ENCODE data around the gene EPSTI1.
A peak's percentile ranks its signal among the peaks of the same experiment; 100 is the strongest.

The EPSTI1 gene

GRCh38 chr13:42926043-42926442 is 66.0 kb downstream of the EPSTI1 start:
- DNase-seq (ENCODE audit: insufficient read length, low spot score): no peak
- FAIRE-seq: no peak
- TF ChIP-seq POLR2A (IDR thresholded peaks at IDR 0.05; ENCODE audit: low read depth, low read length) (no peak), TAF1 (IDR thresholded peaks at IDR 0.05; ENCODE audit: low read depth, low read length) (no peak), POU2F2 (IDR thresholded peaks at IDR 0.05; ENCODE audit: low read depth, low read length) (no peak), POLR2AphosphoS5 (IDR thresholded peaks at IDR 0.05; ENCODE audit: low read depth, low read length) (no peak)

- DNase-seq (ENCODE audit: insufficient read length, low spot score): no peak
- no peak for TF ChIP-seq TAF1 (IDR thresholded peaks at IDR 0.05; ENCODE audit: low read depth, low read length)
- no peak for TF ChIP-seq PAX5 (IDR thresholded peaks at IDR 0.05; ENCODE audit: insufficient read depth, low read length, severe bottlenecking)
- TF ChIP-seq POLR2AphosphoS5 (IDR thresholded peaks at IDR 0.05; ENCODE audit: low read depth, low read length): no peak
- no peak for TF ChIP-seq POLR2A (IDR thresholded peaks at IDR 0.05; ENCODE audit: low read depth, low read length)
- no peak for TF ChIP-seq POU2F2 (IDR thresholded peaks at IDR 0.05; ENCODE audit: low read depth, low read length)
- no peak for TF ChIP-seq SPI1 (IDR thresholded peaks at IDR 0.05; ENCODE audit: low read depth, low read length)
Measured at GRCh38 chr13:42925626-42926025, 66.4 kb downstream of the EPSTI1 start.

GRCh38 chr13:42924344-42924743 is 67.7 kb downstream of the EPSTI1 start:
- FAIRE-seq (no peak), DNase-seq (ENCODE audit: insufficient read length, low spot score) (no peak)
- TF ChIP-seq TAF1 (IDR thresholded peaks at IDR 0.05; ENCODE audit: low read depth, low read length) (no peak), POLR2AphosphoS5 (IDR thresholded peaks at IDR 0.05; ENCODE audit: low read depth, low read length) (no peak), PAX5 (IDR thresholded peaks at IDR 0.05; ENCODE audit: insufficient read depth, low read length, severe bottlenecking) (no peak), POLR2A (IDR thresholded peaks at IDR 0.05; ENCODE audit: low read depth, low read length) (no peak), SPI1 (IDR thresholded peaks at IDR 0.05; ENCODE audit: low read depth, low read length) (no peak), POU2F2 (IDR thresholded peaks at IDR 0.05; ENCODE audit: low read depth, low read length) (no peak)

More at GRCh38 chr13:42925626-42926025, 66.4 kb downstream of the EPSTI1 start:
- FAIRE-seq: no peak

DNA sequence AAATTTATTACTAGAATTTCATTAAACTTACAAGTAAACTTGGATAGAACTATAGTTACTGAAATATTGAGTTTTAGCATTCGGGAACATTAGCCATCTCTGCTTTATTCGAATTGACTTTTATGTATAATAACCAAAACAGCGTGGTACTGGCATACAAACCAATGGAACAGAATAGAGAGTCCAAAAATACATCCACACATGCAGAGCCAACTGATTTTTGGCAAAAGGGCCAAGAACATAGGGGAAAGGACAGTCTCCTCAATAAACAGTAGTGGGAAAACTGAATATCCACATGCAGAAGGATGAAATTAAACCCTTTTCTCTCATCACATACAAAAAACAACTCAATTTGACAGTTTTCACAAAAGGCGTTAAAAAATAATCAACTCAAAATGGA is 84.3 kb downstream of the EPSTI1 start:
- no peak for DNase-seq (ENCODE audit: insufficient read length, low spot score)
- no peak for FAIRE-seq
- TF ChIP-seq POLR2A (IDR thresholded peaks at IDR 0.05; ENCODE audit: low read depth, low read length) (no peak), POLR2AphosphoS5 (IDR thresholded peaks at IDR 0.05; ENCODE audit: low read depth, low read length) (no peak), TAF1 (IDR thresholded peaks at IDR 0.05; ENCODE audit: low read depth, low read length) (no peak), PAX5 (IDR thresholded peaks at IDR 0.05; ENCODE audit: insufficient read depth, low read length, severe bottlenecking) (no peak), SPI1 (IDR thresholded peaks at IDR 0.05; ENCODE audit: low read depth, low read length) (no peak), POU2F2 (IDR thresholded peaks at IDR 0.05; ENCODE audit: low read depth, low read length) (no peak)

- no peak for FAIRE-seq
- no peak for DNase-seq (ENCODE audit: insufficient read length, low spot score)
- TF ChIP-seq POLR2AphosphoS5 (IDR thresholded peaks at IDR 0.05; ENCODE audit: low read depth, low read length): no peak
- no peak for TF ChIP-seq TAF1 (IDR thresholded peaks at IDR 0.05; ENCODE audit: low read depth, low read length)
- no peak for TF ChIP-seq POU2F2 (IDR thresholded peaks at IDR 0.05; ENCODE audit: low read depth, low read length)
- no peak for TF ChIP-seq SPI1 (IDR thresholded peaks at IDR 0.05; ENCODE audit: low read depth, low read length)
- TF ChIP-seq POLR2A (IDR thresholded peaks at IDR 0.05; ENCODE audit: low read depth, low read length): no peak
- TF ChIP-seq PAX5 (IDR thresholded peaks at IDR 0.05; ENCODE audit: insufficient read depth, low read length, severe bottlenecking): no peak
Measured at GRCh38 chr13:42906257-42906656, 85.8 kb downstream of the EPSTI1 start.

GRCh38 chr13:42905579-42905978 is 86.5 kb downstream of the EPSTI1 start:
- DNase-seq (ENCODE audit: insufficient read length, low spot score) (no peak), FAIRE-seq (peak; percentile 9)
- no peak for TF ChIP-seq POU2F2 (IDR thresholded peaks at IDR 0.05; ENCODE audit: low read depth, low read length)
- no peak for TF ChIP-seq POLR2AphosphoS5 (IDR thresholded peaks at IDR 0.05; ENCODE audit: low read depth, low read length)
- no peak for TF ChIP-seq PAX5 (IDR thresholded peaks at IDR 0.05; ENCODE audit: insufficient read depth, low read length, severe bottlenecking)
- no peak for TF ChIP-seq TAF1 (IDR thresholded peaks at IDR 0.05; ENCODE audit: low read depth, low read length)
- no peak for TF ChIP-seq SPI1 (IDR thresholded peaks at IDR 0.05; ENCODE audit: low read depth, low read length)
- TF ChIP-seq POLR2A (IDR thresholded peaks at IDR 0.05; ENCODE audit: low read depth, low read length): no peak

GRCh38 chr13:42899266-42899665 is 92.8 kb downstream of the EPSTI1 start:
- TF ChIP-seq TAF1 (IDR thresholded peaks at IDR 0.05; ENCODE audit: low read depth, low read length) (no peak), POLR2A (IDR thresholded peaks at IDR 0.05; ENCODE audit: low read depth, low read length) (no peak), PAX5 (IDR thresholded peaks at IDR 0.05; ENCODE audit: insufficient read depth, low read length, severe bottlenecking) (no peak), POU2F2 (IDR thresholded peaks at IDR 0.05; ENCODE audit: low read depth, low read length) (no peak), POLR2AphosphoS5 (IDR thresholded peaks at IDR 0.05; ENCODE audit: low read depth, low read length) (no peak), SPI1 (IDR thresholded peaks at IDR 0.05; ENCODE audit: low read depth, low read length) (no peak)
- DNase-seq (ENCODE audit: insufficient read length, low spot score) (no peak), FAIRE-seq (no peak)

DNA sequence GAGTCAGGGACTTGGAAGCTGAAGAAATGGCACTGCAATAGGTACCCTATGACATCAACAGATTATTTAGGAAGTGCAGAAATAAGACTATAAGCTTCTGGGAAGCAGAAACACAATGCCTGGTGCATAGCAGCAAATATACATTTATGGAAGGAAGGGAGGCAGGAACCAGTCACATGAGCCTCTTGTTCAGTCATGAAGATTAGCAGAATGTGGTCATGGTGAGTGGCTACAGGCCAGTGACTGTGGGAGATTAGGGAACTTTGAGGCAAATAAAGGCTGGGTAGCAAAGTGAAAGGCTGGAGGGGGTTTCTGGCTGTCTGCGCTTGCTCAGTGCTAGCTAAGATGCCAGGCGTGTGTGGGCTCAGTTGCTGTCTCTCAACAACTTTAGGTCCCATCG is 96.3 kb downstream of the EPSTI1 start:
- TF ChIP-seq PAX5 (IDR thresholded peaks at IDR 0.05; ENCODE audit: insufficient read depth, low read length, severe bottlenecking) (no peak), POU2F2 (IDR thresholded peaks at IDR 0.05; ENCODE audit: low read depth, low read length) (no peak), POLR2A (IDR thresholded peaks at IDR 0.05; ENCODE audit: low read depth, low read length) (no peak), TAF1 (IDR thresholded peaks at IDR 0.05; ENCODE audit: low read depth, low read length) (no peak), POLR2AphosphoS5 (IDR thresholded peaks at IDR 0.05; ENCODE audit: low read depth, low read length) (no peak), SPI1 (IDR thresholded peaks at IDR 0.05; ENCODE audit: low read depth, low read length) (no peak)
- FAIRE-seq: no peak
- no peak for DNase-seq (ENCODE audit: insufficient read length, low spot score)

DNA sequence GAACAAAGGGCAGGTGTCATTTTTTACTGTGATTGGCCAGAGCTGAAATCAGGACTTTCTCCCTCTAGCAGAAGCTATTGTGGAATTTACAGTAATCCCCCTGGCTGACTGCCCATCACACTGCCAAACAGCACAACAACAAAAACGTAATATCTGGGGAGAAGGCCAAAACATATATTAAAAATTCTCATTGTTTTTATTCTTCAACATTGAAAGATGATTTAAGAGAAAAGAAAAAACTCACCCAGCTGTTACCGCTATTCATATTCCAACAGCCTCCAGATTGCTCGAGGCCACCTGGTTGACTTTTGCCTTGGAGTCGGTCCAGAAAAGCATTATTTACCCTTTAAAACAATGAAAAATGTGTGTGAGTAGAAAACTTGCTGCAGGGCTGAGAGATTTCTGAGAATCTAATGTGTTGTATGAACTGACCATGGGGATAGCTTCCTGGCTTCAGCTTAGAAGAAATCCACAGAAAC is 97.2 kb downstream of the EPSTI1 start:
- DNase-seq (ENCODE audit: insufficient read length, low spot score) (no peak), FAIRE-seq (no peak)
- no peak for TF ChIP-seq POLR2A (IDR thresholded peaks at IDR 0.05; ENCODE audit: low read depth, low read length)
- TF ChIP-seq TAF1 (IDR thresholded peaks at IDR 0.05; ENCODE audit: low read depth, low read length): no peak

GRCh38 chr13:42893214-42893671 is 98.8 kb downstream of the EPSTI1 start:
- TF ChIP-seq TAF1 (IDR thresholded peaks at IDR 0.05; ENCODE audit: low read depth, low read length) (no peak), PAX5 (IDR thresholded peaks at IDR 0.05; ENCODE audit: insufficient read depth, low read length, severe bottlenecking) (no peak), POLR2AphosphoS5 (IDR thresholded peaks at IDR 0.05; ENCODE audit: low read depth, low read length) (no peak), POU2F2 (IDR thresholded peaks at IDR 0.05; ENCODE audit: low read depth, low read length) (no peak), SPI1 (IDR thresholded peaks at IDR 0.05; ENCODE audit: low read depth, low read length) (no peak), POLR2A (IDR thresholded peaks at IDR 0.05; ENCODE audit: low read depth, low read length) (no peak)
- DNase-seq (ENCODE audit: insufficient read length, low spot score) (no peak), FAIRE-seq (no peak)

Measured in GM12891 (cell line).